PC-3 (cell line): Measurements from ENCODE around the gene AQP3.

Source experiments
- EZH2 ChIP-seq: fragments of 300-600 bp; sonication (generic); IDR thresholded peaks from one replicate; pipeline ENCODE4 v1.6.1; 2017; ENCODE audit warnings: antibody characterized with exemption, mild to moderate bottlenecking, low read length; ENCODE audit not compliant: unreplicated experiment
- EZH2phosphoT487 ChIP-seq: fragments of 300-600 bp; sonication (generic); IDR thresholded peaks from 2 replicates; pipeline ENCODE4 v1.6.1; 2018; ENCODE audit warnings: mild to moderate bottlenecking, antibody characterized with exemption, low read length, borderline replicate concordance
- TF ChIP-seq, protein P1 (sequence below): fragments of 300-600 bp; sonication (generic); conservative IDR thresholded peaks from 2 replicates; pipeline ENCODE4 v1.5.1; 2017; ENCODE audit warnings: antibody characterized with exemption, low read depth, mild to moderate bottlenecking, low read length

GRCh38 chr9:33445389-33446239 is 1.8 kb downstream of the AQP3 start:
- TF ChIP-seq, protein P1, sequence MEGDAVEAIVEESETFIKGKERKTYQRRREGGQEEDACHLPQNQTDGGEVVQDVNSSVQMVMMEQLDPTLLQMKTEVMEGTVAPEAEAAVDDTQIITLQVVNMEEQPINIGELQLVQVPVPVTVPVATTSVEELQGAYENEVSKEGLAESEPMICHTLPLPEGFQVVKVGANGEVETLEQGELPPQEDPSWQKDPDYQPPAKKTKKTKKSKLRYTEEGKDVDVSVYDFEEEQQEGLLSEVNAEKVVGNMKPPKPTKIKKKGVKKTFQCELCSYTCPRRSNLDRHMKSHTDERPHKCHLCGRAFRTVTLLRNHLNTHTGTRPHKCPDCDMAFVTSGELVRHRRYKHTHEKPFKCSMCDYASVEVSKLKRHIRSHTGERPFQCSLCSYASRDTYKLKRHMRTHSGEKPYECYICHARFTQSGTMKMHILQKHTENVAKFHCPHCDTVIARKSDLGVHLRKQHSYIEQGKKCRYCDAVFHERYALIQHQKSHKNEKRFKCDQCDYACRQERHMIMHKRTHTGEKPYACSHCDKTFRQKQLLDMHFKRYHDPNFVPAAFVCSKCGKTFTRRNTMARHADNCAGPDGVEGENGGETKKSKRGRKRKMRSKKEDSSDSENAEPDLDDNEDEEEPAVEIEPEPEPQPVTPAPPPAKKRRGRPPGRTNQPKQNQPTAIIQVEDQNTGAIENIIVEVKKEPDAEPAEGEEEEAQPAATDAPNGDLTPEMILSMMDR = no peak
- TF ChIP-seq EZH2 (no peak), EZH2phosphoT487 (no peak)
